Osteoblast (primary cell): ENCODE data around the gene PRDM11. TPM values are rescaled to one million over a fixed set of nuclear protein-coding genes. Genes with fewer than 3 reads are reported as not detected.

Experiments
- DNase-seq: peaks from one replicate; pipeline ENCODE4 v3.0.0; 2011; ENCODE audit warnings: low spot score, mixed read lengths; ENCODE audit not compliant: insufficient read length; ENCODE audit errors: missing footprints
- H2AFZ ChIP-seq: 2 replicates; pipeline ENCODE4 v1.6.0; 2011; ENCODE audit warnings: mild to moderate bottlenecking, low read length
- H3K27ac ChIP-seq: 2 replicates; pipeline ENCODE4 v1.5.1; 2011; ENCODE audit warnings: mild to moderate bottlenecking, low read depth, low read length, moderate library complexity
- H3K27me3 ChIP-seq: 2 replicates; pipeline ENCODE4 v1.6.0; 2012; ENCODE audit warnings: mild to moderate bottlenecking, control low read depth, inconsistent platforms, low read length, moderate library complexity; ENCODE audit not compliant: insufficient read depth
- H3K36me3 ChIP-seq: 2 replicates; pipeline ENCODE4 v1.5.1; 2011; ENCODE audit warnings: mild to moderate bottlenecking, low read length, control low read depth, moderate library complexity; ENCODE audit not compliant: insufficient read depth
- H3K4me1 ChIP-seq: 2 replicates; pipeline ENCODE4 v1.5.1; 2011; ENCODE audit warnings: mild to moderate bottlenecking, low read length, control low read depth, moderate library complexity; ENCODE audit not compliant: insufficient read depth
- H3K4me2 ChIP-seq: 2 replicates; pipeline ENCODE4 v1.6.0; 2011; ENCODE audit warnings: mild to moderate bottlenecking, low read length; ENCODE audit not compliant: insufficient read depth
- H3K4me3 ChIP-seq: fragments of 200-600 bp; sonication (generic); 3 replicates; pipeline ENCODE4 v1.5.1; 2012; ENCODE audit warnings: mild to moderate bottlenecking, low read length, inconsistent platforms; ENCODE audit not compliant: insufficient read depth
- H3K79me2 ChIP-seq: 2 replicates; pipeline ENCODE4 v1.6.0; 2012; ENCODE audit warnings: mild to moderate bottlenecking, low read length, control low read depth, inconsistent platforms; ENCODE audit not compliant: insufficient read depth
- H3K9me3 ChIP-seq: 2 replicates; pipeline ENCODE4 v1.5.1; 2011; ENCODE audit warnings: low read depth, low read length, control low read depth
- H4K20me1 ChIP-seq: 2 replicates; pipeline ENCODE4 v1.6.0; 2012; ENCODE audit warnings: mild to moderate bottlenecking, low read length, control low read depth; ENCODE audit not compliant: insufficient read depth
- total RNA-seq: library from RNA; depleted of rRNA; stranded (reverse); fragments of >200 nt; gene quantifications from 2 replicates; pipeline ENCODE4 v1.2.3, GENCODE V29; 2012
- TF ChIP-seq, protein P1 (sequence below): IDR thresholded peaks from 2 replicates; pipeline ENCODE4 v1.5.1; 2011; ENCODE audit warnings: mild to moderate bottlenecking, low read depth, low read length, moderate library complexity; ENCODE audit errors: extremely low read depth

The PRDM11 gene
- total RNA-seq, 1 donor, result 5.4 TPM

DNA sequence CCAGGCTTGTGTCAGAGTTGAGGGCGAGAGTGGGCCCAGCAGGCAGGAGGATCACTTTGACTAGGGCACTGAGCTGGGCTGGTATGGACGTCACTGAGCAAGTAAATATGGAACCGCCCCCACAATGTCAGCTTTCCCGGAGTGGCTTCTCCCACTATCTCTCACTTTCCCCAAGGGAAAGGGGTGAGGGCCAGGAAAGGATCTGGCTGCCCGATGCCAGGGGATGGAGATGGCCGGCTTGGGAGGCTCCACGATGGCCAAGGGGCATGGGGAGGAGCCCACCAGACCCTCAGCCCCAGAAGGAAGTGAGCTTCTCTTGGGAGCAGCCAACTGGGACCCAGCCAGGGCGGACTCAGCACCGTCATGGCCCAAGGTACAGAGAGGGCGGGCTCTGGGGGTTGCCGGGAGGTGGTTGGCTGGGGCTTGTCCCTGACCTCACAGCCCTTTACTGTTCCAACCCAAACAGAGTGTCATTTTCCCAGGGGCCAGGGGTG lies 8.7 kb downstream of the PRDM11 start:
- peak; percentile 88 for DNase-seq

DNA sequence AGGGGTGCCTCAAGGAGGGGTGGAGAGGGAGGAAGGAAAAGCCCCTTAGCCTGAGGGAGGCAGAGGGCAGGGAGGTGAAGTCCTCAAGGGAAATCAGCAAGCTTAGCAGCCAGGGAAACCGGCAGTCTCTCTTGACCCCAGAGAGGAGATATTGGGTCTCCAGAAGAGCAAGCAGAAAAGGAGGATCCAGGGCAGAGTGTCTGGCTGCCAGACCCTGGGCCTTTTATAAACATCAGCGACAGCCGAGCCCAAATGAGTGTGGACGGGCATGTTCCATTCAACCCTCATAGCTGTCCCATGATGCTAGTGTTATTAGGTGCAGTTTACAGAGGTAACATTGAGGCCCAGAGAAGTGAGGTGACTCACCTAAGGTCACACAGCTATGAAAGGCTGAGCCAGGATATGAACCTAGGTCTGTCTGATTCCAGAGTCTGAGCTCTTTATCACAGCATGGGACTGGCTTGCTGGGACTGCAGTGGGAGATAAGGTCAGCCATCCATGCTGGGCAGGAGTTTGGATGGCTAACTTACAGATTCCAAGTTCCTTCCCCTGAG lies 9.3 kb downstream of the PRDM11 start:
- Histone ChIP-seq H3K4me3 (no peak overlapping the region), H3K4me1 (peaks cover 12% of the 10 kb centered on the region), H3K36me3 (no peaks in the 10 kb centered on the region), H3K4me2 (no peak overlapping the region), H3K27me3 (no peaks in the 10 kb centered on the region), H4K20me1 (peaks cover 28% of the 10 kb centered on the region), H2AFZ (no peak overlapping the region), H3K9me3 (no peaks in the 10 kb centered on the region), H3K79me2 (no peaks in the 10 kb centered on the region), H3K27ac (no peak overlapping the region)
- peak; percentile 79 for DNase-seq
- TF ChIP-seq, protein P1, sequence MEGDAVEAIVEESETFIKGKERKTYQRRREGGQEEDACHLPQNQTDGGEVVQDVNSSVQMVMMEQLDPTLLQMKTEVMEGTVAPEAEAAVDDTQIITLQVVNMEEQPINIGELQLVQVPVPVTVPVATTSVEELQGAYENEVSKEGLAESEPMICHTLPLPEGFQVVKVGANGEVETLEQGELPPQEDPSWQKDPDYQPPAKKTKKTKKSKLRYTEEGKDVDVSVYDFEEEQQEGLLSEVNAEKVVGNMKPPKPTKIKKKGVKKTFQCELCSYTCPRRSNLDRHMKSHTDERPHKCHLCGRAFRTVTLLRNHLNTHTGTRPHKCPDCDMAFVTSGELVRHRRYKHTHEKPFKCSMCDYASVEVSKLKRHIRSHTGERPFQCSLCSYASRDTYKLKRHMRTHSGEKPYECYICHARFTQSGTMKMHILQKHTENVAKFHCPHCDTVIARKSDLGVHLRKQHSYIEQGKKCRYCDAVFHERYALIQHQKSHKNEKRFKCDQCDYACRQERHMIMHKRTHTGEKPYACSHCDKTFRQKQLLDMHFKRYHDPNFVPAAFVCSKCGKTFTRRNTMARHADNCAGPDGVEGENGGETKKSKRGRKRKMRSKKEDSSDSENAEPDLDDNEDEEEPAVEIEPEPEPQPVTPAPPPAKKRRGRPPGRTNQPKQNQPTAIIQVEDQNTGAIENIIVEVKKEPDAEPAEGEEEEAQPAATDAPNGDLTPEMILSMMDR, result no peak

More for the DNA sequence above, 8.7 kb downstream of the PRDM11 start:
- peaks cover 12% of the 10 kb centered on the region for H3K4me1 ChIP-seq
- H3K4me3 ChIP-seq, result peak overlapping the region; percentile 47
- H3K27me3 ChIP-seq, result no peaks in the 10 kb centered on the region
- peaks cover 1% of the 10 kb centered on the region for H3K79me2 ChIP-seq
- H3K9me3 ChIP-seq, result no peaks in the 10 kb centered on the region
- peak overlapping the region; percentile 63 for H3K4me2 ChIP-seq
- TF ChIP-seq, protein P1, result no peak
- peak overlapping the region; percentile 36 for H2AFZ ChIP-seq
- H3K27ac ChIP-seq, result no peak overlapping the region
- H4K20me1 ChIP-seq, result peaks cover 30% of the 10 kb centered on the region
- no peaks in the 10 kb centered on the region for H3K36me3 ChIP-seq

DNA sequence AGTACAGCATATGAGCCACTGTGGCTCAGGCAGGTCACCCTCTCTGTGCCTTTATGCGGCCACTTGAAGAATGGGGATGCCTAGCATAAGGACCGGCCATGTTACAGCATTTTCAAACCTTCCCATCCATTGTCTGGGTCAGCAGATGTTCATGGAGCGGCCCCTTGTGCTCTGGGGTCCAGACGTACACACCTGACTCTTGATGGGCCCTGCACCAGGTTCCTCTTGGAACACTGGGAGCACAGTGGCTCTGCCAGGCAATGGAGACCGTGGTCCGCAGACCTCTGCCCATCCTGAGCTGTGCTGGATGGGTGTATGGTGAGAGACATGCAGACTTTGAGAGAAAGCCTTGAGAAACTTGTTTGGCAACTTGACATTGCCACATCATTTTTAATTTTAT lies 9.8 kb downstream of the PRDM11 start:
- Histone ChIP-seq H3K4me1 (peaks cover 12% of the 10 kb centered on the region), H3K27me3 (no peaks in the 10 kb centered on the region), H3K36me3 (no peaks in the 10 kb centered on the region), H3K9me3 (no peaks in the 10 kb centered on the region), H3K79me2 (no peaks in the 10 kb centered on the region), H3K4me3 (no peak overlapping the region), H3K27ac (no peak overlapping the region), H3K4me2 (no peak overlapping the region), H2AFZ (no peak overlapping the region), H4K20me1 (peaks cover 33% of the 10 kb centered on the region)
- TF ChIP-seq, protein P1, result no peak
- peak; percentile 62 for DNase-seq

DNA sequence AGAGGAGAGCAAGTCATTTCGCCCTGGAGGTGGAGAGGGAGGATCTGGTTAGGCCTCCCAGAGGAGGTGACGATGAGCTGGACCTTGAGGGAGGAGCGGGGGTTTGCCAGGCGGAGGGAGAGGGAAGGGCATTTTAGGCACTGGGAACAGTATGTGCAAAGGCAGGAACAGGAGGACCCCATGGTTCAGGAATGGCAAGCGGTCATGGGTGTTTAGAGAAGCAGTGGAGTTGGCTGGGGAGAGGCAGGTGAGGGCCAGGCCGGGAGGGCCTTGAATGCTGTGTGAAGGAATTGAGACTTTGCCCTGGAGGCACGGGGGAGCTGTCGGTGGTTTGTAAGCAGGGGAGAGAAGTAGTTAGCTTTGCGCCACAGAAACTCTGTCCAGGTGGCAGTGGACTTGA lies 10.3 kb downstream of the PRDM11 start:
- H4K20me1 ChIP-seq, result peaks cover 34% of the 10 kb centered on the region
- no peak overlapping the region for H3K27ac ChIP-seq
- no peak overlapping the region for H3K4me2 ChIP-seq
- peak; percentile 34 for DNase-seq
- TF ChIP-seq, protein P1, result no peak
- H3K4me1 ChIP-seq, result peaks cover 12% of the 10 kb centered on the region
- H3K36me3 ChIP-seq, result no peaks in the 10 kb centered on the region
- no peaks in the 10 kb centered on the region for H3K79me2 ChIP-seq
- peaks cover 2% of the 10 kb centered on the region for H3K27me3 ChIP-seq
- no peak overlapping the region for H3K4me3 ChIP-seq
- H3K9me3 ChIP-seq, result no peaks in the 10 kb centered on the region
- H2AFZ ChIP-seq, result no peak overlapping the region
